NCI-H1048 (cell line): Measurements from ENCODE around the gene PPP1R3F.
"Not testable (repeated sequence)": the region's sequence is repeated elsewhere in the genome, so short reads cannot be mapped to it uniquely, and the experiment has no call there.

Source experiments
- DNase-seq: peaks from one replicate; lab custom pipeline; 2025; lab: John Stamatoyannopoulos, UW

PPP1R3F gene

GRCh38 chrX:49316085-49316484, 46.5 kb downstream of the PPP1R3F start:
- DNase-seq = no peak

GRCh38 chrX:49321737-49322136, 52.1 kb downstream of the PPP1R3F start, which contains the start of gene GAGE12J:
GAGE12J (plus strand) TSS chrX:49322037; CDS start chrX:49323194, 1,157 bp downstream.
- DNase-seq = not testable (repeated sequence)

- not testable (repeated sequence) for DNase-seq
Measured at GRCh38 chrX:49322266-49322665, 52.7 kb downstream of the PPP1R3F start.

GRCh38 chrX:49323735-49324134, 54.1 kb downstream of the PPP1R3F start:
- DNase-seq = not testable (repeated sequence)

GRCh38 chrX:49330421-49330820, 60.8 kb downstream of the PPP1R3F start:
- DNase-seq = not testable (repeated sequence)

GRCh38 chrX:49331282-49331681, 61.7 kb downstream of the PPP1R3F start, which contains the start of gene GAGE13:
GAGE13 (plus strand) TSS chrX:49331582; CDS start chrX:49332738, 1,156 bp downstream.
- not testable (repeated sequence) for DNase-seq

GRCh38 chrX:49331841-49332240, 62.2 kb downstream of the PPP1R3F start:
- not testable (repeated sequence) for DNase-seq
